Fibroblast of the aortic adventitia (primary cell): ENCODE results near the gene GPATCH2. TPM values are rescaled to one million over a fixed set of nuclear protein-coding genes. Genes with fewer than 3 reads are reported as not detected.

Experiments used
- DNase-seq: peaks from one replicate; pipeline ENCODE4 v3.0.0-alpha.2; 2010; ENCODE audit warnings: low read depth
- H3K4me3 ChIP-seq: 2 replicates; pipeline ENCODE4 v1.5.1; 2011; ENCODE audit warnings: low read depth, mild to moderate bottlenecking, control low read depth, low read length, moderate library complexity
- total RNA-seq: library from RNA; depleted of rRNA; stranded (reverse); fragments of >200 nt; gene quantifications from 2 replicates; pipeline ENCODE4 v1.2.3, GENCODE V29; 2012; ENCODE audit warnings: low replicate concordance
- TF ChIP-seq, protein P1 (sequence below): IDR thresholded peaks from 2 replicates; pipeline ENCODE4 v1.5.1; 2011; ENCODE audit warnings: mild to moderate bottlenecking, low read length, control low read depth, inconsistent platforms; ENCODE audit not compliant: insufficient read depth

GPATCH2 gene
- total RNA-seq, 1 donor: 23.6 TPM

DNA sequence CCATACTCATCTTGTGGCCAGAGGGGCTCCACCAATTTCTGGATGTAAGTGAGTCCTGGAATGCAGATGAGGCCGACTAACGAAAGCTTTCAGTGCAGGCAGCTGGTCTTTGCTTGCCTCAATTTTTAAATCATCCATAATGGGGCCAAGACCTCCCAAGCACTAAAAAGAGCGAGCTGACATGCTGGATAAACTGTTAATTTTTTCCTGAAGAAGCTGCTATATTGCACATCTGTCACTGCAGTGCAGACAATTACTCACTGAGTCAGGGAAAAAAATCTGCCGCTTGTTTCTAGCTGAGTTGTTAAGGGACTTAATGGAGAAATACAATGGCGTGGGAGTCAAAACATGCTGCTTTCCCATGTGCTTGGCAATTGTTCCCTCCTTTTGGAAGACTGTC, 205.5 kb downstream of the GPATCH2 start:
- peak; percentile 18 for DNase-seq
- H3K4me3 ChIP-seq: no peak overlapping the region
- TF ChIP-seq, protein P1, sequence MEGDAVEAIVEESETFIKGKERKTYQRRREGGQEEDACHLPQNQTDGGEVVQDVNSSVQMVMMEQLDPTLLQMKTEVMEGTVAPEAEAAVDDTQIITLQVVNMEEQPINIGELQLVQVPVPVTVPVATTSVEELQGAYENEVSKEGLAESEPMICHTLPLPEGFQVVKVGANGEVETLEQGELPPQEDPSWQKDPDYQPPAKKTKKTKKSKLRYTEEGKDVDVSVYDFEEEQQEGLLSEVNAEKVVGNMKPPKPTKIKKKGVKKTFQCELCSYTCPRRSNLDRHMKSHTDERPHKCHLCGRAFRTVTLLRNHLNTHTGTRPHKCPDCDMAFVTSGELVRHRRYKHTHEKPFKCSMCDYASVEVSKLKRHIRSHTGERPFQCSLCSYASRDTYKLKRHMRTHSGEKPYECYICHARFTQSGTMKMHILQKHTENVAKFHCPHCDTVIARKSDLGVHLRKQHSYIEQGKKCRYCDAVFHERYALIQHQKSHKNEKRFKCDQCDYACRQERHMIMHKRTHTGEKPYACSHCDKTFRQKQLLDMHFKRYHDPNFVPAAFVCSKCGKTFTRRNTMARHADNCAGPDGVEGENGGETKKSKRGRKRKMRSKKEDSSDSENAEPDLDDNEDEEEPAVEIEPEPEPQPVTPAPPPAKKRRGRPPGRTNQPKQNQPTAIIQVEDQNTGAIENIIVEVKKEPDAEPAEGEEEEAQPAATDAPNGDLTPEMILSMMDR: no peak

GRCh38 chr1:217419194-217419551, 211.7 kb downstream of the GPATCH2 start:
- H3K4me3 ChIP-seq: no peak overlapping the region
- DNase-seq: no peak
- TF ChIP-seq, protein P1: no peak

- DNase-seq: no peak
- H3K4me3 ChIP-seq: no peak overlapping the region
- TF ChIP-seq, protein P1: no peak
These were observed 212.4 kb downstream of the GPATCH2 start for GRCh38 chr1:217418269-217419193.

DNA sequence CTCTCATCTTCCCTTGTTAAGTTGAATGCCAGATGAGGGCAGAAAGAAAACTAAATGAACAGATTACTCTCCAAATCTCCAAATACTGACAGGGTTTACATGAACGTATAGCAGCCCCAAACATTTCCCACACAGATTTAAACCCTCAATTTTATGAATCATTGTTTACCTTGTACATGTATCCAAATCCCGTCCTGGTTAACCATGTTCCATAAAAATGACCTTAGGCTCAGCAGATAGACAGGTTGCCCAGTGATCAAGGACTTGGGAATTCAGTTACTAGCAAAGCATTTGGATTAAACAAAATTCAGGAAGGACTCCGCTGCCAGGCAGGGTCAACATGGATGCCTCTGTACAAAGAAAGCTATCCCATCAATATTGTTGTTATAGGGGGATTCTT, 213.5 kb downstream of the GPATCH2 start:
- no peak overlapping the region for H3K4me3 ChIP-seq
- no peak for DNase-seq
- TF ChIP-seq, protein P1: no peak

- no peak overlapping the region for H3K4me3 ChIP-seq
These were observed 223.3 kb downstream of the GPATCH2 start for GRCh38 chr1:217407534-217408001.

GRCh38 chr1:217403026-217403720, 227.7 kb downstream of the GPATCH2 start:
- H3K4me3 ChIP-seq: no peak overlapping the region
- no peak for DNase-seq
- TF ChIP-seq, protein P1: no peak

More at GRCh38 chr1:217407534-217408001, 223.3 kb downstream of the GPATCH2 start:
- DNase-seq: peak; percentile 13
- TF ChIP-seq, protein P1: no peak
